ENCODE measurements around the gene CEACAM19.
"Not testable (repeated sequence)": the region's sequence is repeated elsewhere in the genome, so short reads cannot be mapped to it uniquely, and the experiment has no call there.

Gene CEACAM19

GRCh38 chr19:44675521-44675920, 4.2 kb downstream of the CEACAM19 start:
- DNase-seq (ENCODE audit: low read depth), result no peak

- no peak for DNase-seq (ENCODE audit: low read depth)
Observed at GRCh38 chr19:44677019-44677811, 5.9 kb downstream of the CEACAM19 start.

- no peak for DNase-seq (ENCODE audit: low read depth)
Observed at GRCh38 chr19:44680536-44680935, 9.3 kb downstream of the CEACAM19 start.

GRCh38 chr19:44681992-44682790, 10.9 kb downstream of the CEACAM19 start:
- DNase-seq (ENCODE audit: low read depth), result no peak

- DNase-seq (ENCODE audit: low read depth), result no peak
Observed at GRCh38 chr19:44682807-44683206, 11.5 kb downstream of the CEACAM19 start.

GRCh38 chr19:44683434-44684210, 12.3 kb downstream of the CEACAM19 start:
- no peak for DNase-seq (ENCODE audit: low read depth)

GRCh38 chr19:44684396-44684795, 13.1 kb downstream of the CEACAM19 start:
- not testable (repeated sequence) for DNase-seq (ENCODE audit: low read depth)

GRCh38 chr19:44684892-44685863, 13.9 kb downstream of the CEACAM19 start:
- DNase-seq (ENCODE audit: low read depth), result peak; percentile 81

- DNase-seq (ENCODE audit: low read depth), result no peak
Observed at GRCh38 chr19:44685877-44686276, 14.6 kb downstream of the CEACAM19 start.

GRCh38 chr19:44686896-44687295, 15.6 kb downstream of the CEACAM19 start:
- DNase-seq (ENCODE audit: low read depth), result no peak

GRCh38 chr19:44687888-44688287, 16.6 kb downstream of the CEACAM19 start:
- DNase-seq (ENCODE audit: low read depth), result no peak

GRCh38 chr19:44689290-44690130, 18.2 kb downstream of the CEACAM19 start:
- no peak for DNase-seq (ENCODE audit: low read depth)

- DNase-seq (ENCODE audit: low read depth), result no peak
Observed at GRCh38 chr19:44690131-44690440, 18.8 kb downstream of the CEACAM19 start.

GRCh38 chr19:44692379-44692721, 21.1 kb downstream of the CEACAM19 start:
- DNase-seq (ENCODE audit: low read depth), result no peak

GRCh38 chr19:44694184-44694579, 22.9 kb downstream of the CEACAM19 start:
- DNase-seq (ENCODE audit: low read depth), result no peak

- no peak for DNase-seq (ENCODE audit: low read depth)
Observed at GRCh38 chr19:44696939-44697669, 25.8 kb downstream of the CEACAM19 start.

- DNase-seq (ENCODE audit: low read depth), result no peak
Observed at GRCh38 chr19:44697670-44698034, 26.4 kb downstream of the CEACAM19 start.

- no peak for DNase-seq (ENCODE audit: low read depth)
Observed at GRCh38 chr19:44698492-44699201, 27.4 kb downstream of the CEACAM19 start, which contains the start of gene CEACAM16. CEACAM16 (plus strand) TSS chr19:44699151; CDS start chr19:44701457, 2,306 bp downstream.

- DNase-seq (ENCODE audit: low read depth), result no peak
Observed at GRCh38 chr19:44700547-44700946, 29.3 kb downstream of the CEACAM19 start.

Measured in GM04504 (cell line).